Right lobe of liver (tissue), 4 donors: Measurements from ENCODE around the gene CERK.

Source experiments
- POLR2A ChIP-seq: fragments of 450-650 bp; IDR thresholded peaks from one replicate; pipeline ENCODE4 v1.6.1; 2017; ENCODE audit warnings: antibody characterized with exemption, mild to moderate bottlenecking
- TF ChIP-seq, protein P1 (sequence below), 4 donors: fragments of 200-600 bp in 3 of 4; fragments of 450-650 bp in 1 of 4; IDR thresholded peaks; one replicate each; pipeline versions ENCODE4 v1.5.1 to v1.8.0; 2016 to 2022; ENCODE audit warnings: antibody characterized with exemption in 4 of 4, mild to moderate bottlenecking in 2 of 4
- donor health status: DM: no; HTN: no; CAD: no.
- donor health status: DM: no; HTN: no; CAD: no.
- donor health status: DM: no; HTN: yes; CAD: no.

DNA sequence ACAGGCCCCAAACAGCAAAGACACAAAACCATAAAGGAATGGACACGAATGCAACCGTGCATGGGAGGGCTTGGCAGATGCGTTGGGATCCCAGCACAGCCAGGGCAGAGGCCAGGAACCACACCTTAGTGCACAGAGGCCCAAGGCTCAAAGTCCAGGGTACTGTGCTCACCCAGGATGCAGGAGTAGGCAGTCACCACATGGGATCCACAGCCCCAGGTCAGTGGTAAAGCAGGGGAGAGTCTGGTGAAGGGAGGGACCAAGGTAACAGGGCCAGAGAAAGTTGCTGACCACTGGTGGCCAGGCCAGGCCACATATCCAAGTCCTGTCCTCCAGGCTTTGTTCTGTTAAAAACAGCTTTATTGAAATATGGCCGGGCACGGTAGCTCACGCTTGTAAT is 6.5 kb upstream of the CERK start:
- TF ChIP-seq POLR2A, result peak; percentile 24
- TF ChIP-seq, protein P1, sequence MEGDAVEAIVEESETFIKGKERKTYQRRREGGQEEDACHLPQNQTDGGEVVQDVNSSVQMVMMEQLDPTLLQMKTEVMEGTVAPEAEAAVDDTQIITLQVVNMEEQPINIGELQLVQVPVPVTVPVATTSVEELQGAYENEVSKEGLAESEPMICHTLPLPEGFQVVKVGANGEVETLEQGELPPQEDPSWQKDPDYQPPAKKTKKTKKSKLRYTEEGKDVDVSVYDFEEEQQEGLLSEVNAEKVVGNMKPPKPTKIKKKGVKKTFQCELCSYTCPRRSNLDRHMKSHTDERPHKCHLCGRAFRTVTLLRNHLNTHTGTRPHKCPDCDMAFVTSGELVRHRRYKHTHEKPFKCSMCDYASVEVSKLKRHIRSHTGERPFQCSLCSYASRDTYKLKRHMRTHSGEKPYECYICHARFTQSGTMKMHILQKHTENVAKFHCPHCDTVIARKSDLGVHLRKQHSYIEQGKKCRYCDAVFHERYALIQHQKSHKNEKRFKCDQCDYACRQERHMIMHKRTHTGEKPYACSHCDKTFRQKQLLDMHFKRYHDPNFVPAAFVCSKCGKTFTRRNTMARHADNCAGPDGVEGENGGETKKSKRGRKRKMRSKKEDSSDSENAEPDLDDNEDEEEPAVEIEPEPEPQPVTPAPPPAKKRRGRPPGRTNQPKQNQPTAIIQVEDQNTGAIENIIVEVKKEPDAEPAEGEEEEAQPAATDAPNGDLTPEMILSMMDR (IDR thresholded peaks at IDR 0.05), result peak in 2 of 4 donors; percentile 12 to 21
